ENCODE results near the gene SELENOW. TPM values are rescaled to one million over a fixed set of nuclear protein-coding genes. Genes with fewer than 3 reads are reported as not detected.
"Not testable (repeated sequence)": the region's sequence is repeated elsewhere in the genome, so short reads cannot be mapped to it uniquely, and the experiment has no call there.

SELENOW gene
- polyA plus RNA-seq, 1 experiment, result 177 TPM

- Histone ChIP-seq H3K9me3 (ENCODE audit: control insufficient read depth, insufficient read depth, low read length) (peaks cover 7% of the 10 kb centered on the region; the same call in 1 of the 2 replicates), H3K27me3 (ENCODE audit: control insufficient read depth, insufficient read depth, low read length) (no peaks in the 10 kb centered on the region), H3K4me3 (ENCODE audit: low read depth, low read length) (peak overlapping the region; percentile 8; the same call in 1 of the 2 replicates), H3K27ac (ENCODE audit: low read depth, low read length) (peak overlapping the region; percentile 94)
- CTCF ChIA-PET, result interaction anchor here (0.7 to 3.6 kb wide), 4 partner anchors 15 to 30 kb away, joined by 3 to 43 read pairs (median 4); partner anchors contain the start of gene EHD2
- POLR2A ChIA-PET, result interaction anchor here (0.7 to 4.8 kb wide), 9 partner anchors 8 to 142 kb away, joined by 4 to 87 read pairs (median 6); partner anchors contain the start of gene EHD2
- TF ChIP-seq CTCF (IDR thresholded peaks at IDR 0.05; ENCODE audit: low read depth, low read length), result no peak
- no peak for DNase-seq (ENCODE audit: low read depth, low spot score)
These were observed 35.9 kb upstream of the SELENOW start for GRCh38 chr19:47742634-47743033.

- ChIA-PET CTCF (interaction anchor here (1.0 to 3.6 kb wide), 3 partner anchors 33 to 309 kb away, joined by 3 to 43 read pairs (median 7); partner anchors contain the start of gene EHD2), POLR2A (interaction anchor here (0.9 to 4.8 kb wide), 6 partner anchors 11 to 135 kb away, joined by 3 to 87 read pairs (median 4); partner anchors contain the start of gene EHD2)
- DNase-seq (ENCODE audit: low read depth, low spot score), result peak; percentile 95
- TF ChIP-seq CTCF (IDR thresholded peaks at IDR 0.05; ENCODE audit: low read depth, low read length), result no peak
- H3K27ac ChIP-seq (ENCODE audit: low read depth, low read length), result peak within 1 kb of the TSS; percentile 90
- H3K9me3 ChIP-seq (ENCODE audit: control insufficient read depth, insufficient read depth, low read length), result peaks cover 7% of the 10 kb centered on the region; the same call in 1 of the 2 replicates
- H3K27me3 ChIP-seq (ENCODE audit: control insufficient read depth, insufficient read depth, low read length), result no peaks in the 10 kb centered on the region
- peak within 1 kb of the TSS; percentile 75 for H3K4me3 ChIP-seq (ENCODE audit: low read depth, low read length)
These were observed 33.2 kb upstream of the SELENOW start, which contains the start of gene NOP53 for GRCh38 chr19:47745010-47745901. Gene NOP53, plus strand, starts transcription at chr19:47745546. Its CDS starts 14 bp downstream, at chr19:47745560.

GRCh38 chr19:47746129-47746528 lies 32.4 kb upstream of the SELENOW start:
- H3K27me3 ChIP-seq (ENCODE audit: control insufficient read depth, insufficient read depth, low read length); DNase-seq (ENCODE audit: low read depth, low spot score); H3K9me3 ChIP-seq (ENCODE audit: control insufficient read depth, insufficient read depth, low read length): not testable (repeated sequence)
- POLR2A ChIA-PET, result interaction anchor here (1.0 to 4.8 kb wide), 2 partner anchors 10 to 32 kb away, joined by 4 to 87 read pairs; partner anchors contain the start of gene EHD2
- Histone ChIP-seq H3K4me3 (ENCODE audit: low read depth, low read length) (peak overlapping the region; percentile 75), H3K27ac (ENCODE audit: low read depth, low read length) (peak overlapping the region; percentile 11)
- CTCF ChIA-PET, result interaction anchor here (1.2 to 3.6 kb wide), 2 partner anchors 34 to 39 kb away, joined by 7 to 43 read pairs; partner anchors contain the start of gene EHD2

- CTCF ChIA-PET, result no interaction called here
- Histone ChIP-seq H3K27me3 (ENCODE audit: control insufficient read depth, insufficient read depth, low read length) (no peaks in the 10 kb centered on the region), H3K9me3 (ENCODE audit: control insufficient read depth, insufficient read depth, low read length) (no peaks in the 10 kb centered on the region; the same call in 1 of the 2 replicates), H3K4me3 (ENCODE audit: low read depth, low read length) (no peak overlapping the region), H3K27ac (ENCODE audit: low read depth, low read length) (no peak overlapping the region)
- no peak for TF ChIP-seq CTCF (IDR thresholded peaks at IDR 0.05; ENCODE audit: low read depth, low read length)
- POLR2A ChIA-PET, result no interaction called here
- no peak for DNase-seq (ENCODE audit: low read depth, low spot score)
These were observed 29.2 kb upstream of the SELENOW start for GRCh38 chr19:47749326-47749725.

GRCh38 chr19:47750752-47751151 lies 27.8 kb upstream of the SELENOW start:
- no peak overlapping the region for H3K27ac ChIP-seq (ENCODE audit: low read depth, low read length)
- no peaks in the 10 kb centered on the region; the same call in 1 of the 2 replicates for H3K9me3 ChIP-seq (ENCODE audit: control insufficient read depth, insufficient read depth, low read length)
- DNase-seq (ENCODE audit: low read depth, low spot score), result no peak
- ChIA-PET POLR2A (interaction anchor here (0.7 kb wide), 1 partner anchor 27 kb away, joined by 4 read pairs; no protein-coding TSS in a partner anchor), CTCF (no interaction called here)
- no peak for TF ChIP-seq CTCF (IDR thresholded peaks at IDR 0.05; ENCODE audit: low read depth, low read length)
- no peaks in the 10 kb centered on the region for H3K27me3 ChIP-seq (ENCODE audit: control insufficient read depth, insufficient read depth, low read length)
- H3K4me3 ChIP-seq (ENCODE audit: low read depth, low read length), result no peak overlapping the region
